GM13977 (cell line): Measurements from ENCODE around the gene MTCH1.

Source experiments
- DNase-seq: peaks from one replicate; pipeline ENCODE4 v3.0.0; 2012; ENCODE audit warnings: low spot score
- CTCF ChIP-seq: IDR thresholded peaks from 2 replicates; pipeline ENCODE4 v1.5.1; 2012; ENCODE audit warnings: mild to moderate bottlenecking, control low read depth; ENCODE audit not compliant: insufficient read depth; ENCODE audit errors: extremely low read depth, missing control alignments
- in situ Hi-C: fragments of 300-500 bp; cut with MboI; formaldehyde crosslinking; loops from one replicate; pipeline ENCODE4 v1.12.0; 2022; ENCODE audit warnings: low sequenced_read_pairs, low pct_unique_long_range_greater_than_20kb, mixed read lengths, inconsistent platforms; ENCODE audit not compliant: unreplicated experiment

The MTCH1 gene

DNA sequence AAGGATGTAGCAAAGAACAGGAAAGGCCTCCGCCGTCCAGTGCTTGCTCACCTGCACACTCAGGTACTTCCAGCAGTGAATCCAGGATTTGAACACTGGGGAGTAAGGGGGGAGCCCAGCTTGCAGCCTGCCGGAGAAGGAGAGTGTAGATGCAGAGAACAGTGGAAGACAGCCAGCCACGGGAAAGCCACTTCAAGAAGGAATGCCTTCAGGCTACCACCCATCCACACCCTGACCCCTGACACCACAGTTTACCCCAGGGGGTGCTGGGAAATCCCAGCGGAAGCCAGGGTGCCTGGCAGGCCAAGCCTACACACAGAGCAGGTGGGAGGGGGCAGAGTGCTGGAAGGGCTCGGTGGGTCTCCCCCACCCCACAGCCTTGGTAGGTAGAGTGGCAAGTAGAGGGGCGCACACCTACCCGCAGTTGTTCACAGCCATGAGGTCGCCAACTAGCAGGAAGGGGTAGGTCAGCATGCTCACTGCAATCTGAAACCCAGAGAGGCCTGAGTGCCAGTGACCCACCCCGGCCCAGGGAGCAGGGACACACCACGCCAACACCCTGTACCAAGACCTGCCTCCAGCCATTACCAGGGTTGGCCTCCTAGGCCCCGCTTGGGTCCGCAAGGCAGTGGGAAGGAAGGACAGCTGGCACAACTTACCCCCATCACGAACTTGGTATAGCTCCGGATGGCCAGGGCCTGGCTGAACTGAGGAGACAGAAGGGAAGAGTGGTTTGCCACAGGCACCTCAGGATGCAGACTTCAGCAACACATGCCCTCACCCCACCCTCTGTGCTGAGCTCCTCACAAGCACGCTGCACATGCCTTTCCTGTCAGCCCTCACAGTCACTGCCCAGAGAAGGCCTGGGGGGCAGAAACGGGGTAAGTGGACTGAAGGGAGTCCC, 15.8 kb downstream of the MTCH1 start:
- TF ChIP-seq CTCF, result no peak
- in situ Hi-C loops, result no loop called here
- DNase-seq, result no peak

DNA sequence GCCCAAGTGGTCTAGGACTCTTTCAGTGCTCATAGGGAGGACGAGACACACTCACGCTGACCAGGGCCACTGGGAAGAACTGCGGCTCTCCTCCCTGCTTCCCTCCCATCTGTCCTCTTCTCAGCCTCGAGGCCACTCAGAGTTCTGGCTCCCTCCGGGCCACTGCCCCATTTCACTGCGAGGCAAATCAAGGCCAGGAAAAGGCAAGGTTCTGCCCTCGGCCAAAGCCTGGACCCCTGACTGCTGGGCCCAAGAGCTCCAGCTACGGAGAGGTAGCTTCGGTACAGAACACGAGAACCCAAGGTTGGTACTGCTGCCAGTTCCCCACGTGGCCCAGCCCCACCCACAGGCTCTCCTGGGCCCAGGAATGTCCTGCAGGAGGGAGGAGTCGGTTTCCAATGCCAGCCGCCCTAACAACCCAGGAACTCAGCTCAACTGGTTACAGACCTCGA, 16.7 kb downstream of the MTCH1 start:
- TF ChIP-seq CTCF, result no peak
- in situ Hi-C loops, result no loop called here
- no peak for DNase-seq

- no peak for DNase-seq
- no peak for TF ChIP-seq CTCF
- in situ Hi-C loops, result no loop called here
Observed at GRCh38 chr6:36968266-36968977, 17.6 kb downstream of the MTCH1 start.

DNA sequence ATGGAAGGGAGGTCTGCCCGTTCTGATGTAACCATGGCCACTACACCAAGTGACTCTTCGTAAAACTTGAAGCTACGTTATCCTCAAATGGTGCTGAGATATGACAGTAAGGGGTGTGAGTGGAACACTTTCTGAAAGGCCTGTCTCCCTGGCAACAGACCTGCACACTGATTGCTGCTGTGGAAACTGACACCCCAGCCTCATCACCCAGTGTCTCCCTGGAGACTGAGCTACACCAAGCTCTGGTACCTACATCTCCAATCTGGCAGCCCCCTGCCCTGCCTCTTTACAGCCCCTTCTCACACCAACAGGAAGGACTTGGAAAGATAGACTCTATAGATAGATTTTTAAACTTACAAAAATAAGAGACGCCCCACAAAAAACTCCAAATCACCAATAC, 18.2 kb downstream of the MTCH1 start:
- in situ Hi-C loops, result no loop called here
- no peak for TF ChIP-seq CTCF

GRCh38 chr6:36967301-36967700, 18.7 kb downstream of the MTCH1 start:
- no peak for TF ChIP-seq CTCF
- no peak for DNase-seq
- in situ Hi-C loops, result no loop called here

More for the DNA sequence above, 18.2 kb downstream of the MTCH1 start:
- DNase-seq, result no peak

- in situ Hi-C loops, result no loop called here
- no peak for DNase-seq
- TF ChIP-seq CTCF, result no peak
Observed at GRCh38 chr6:36964908-36965307, 21.1 kb downstream of the MTCH1 start.
